ENCODE results near the gene SF1. TPM values are rescaled to one million over a fixed set of nuclear protein-coding genes. Genes with fewer than 3 reads are reported as not detected.
A peak's percentile ranks its signal among the peaks of the same experiment; 100 is the strongest.

Gene SF1
- total RNA-seq, 2 experiments from 2014 or later, result 1,632 to 1,657 TPM

DNA sequence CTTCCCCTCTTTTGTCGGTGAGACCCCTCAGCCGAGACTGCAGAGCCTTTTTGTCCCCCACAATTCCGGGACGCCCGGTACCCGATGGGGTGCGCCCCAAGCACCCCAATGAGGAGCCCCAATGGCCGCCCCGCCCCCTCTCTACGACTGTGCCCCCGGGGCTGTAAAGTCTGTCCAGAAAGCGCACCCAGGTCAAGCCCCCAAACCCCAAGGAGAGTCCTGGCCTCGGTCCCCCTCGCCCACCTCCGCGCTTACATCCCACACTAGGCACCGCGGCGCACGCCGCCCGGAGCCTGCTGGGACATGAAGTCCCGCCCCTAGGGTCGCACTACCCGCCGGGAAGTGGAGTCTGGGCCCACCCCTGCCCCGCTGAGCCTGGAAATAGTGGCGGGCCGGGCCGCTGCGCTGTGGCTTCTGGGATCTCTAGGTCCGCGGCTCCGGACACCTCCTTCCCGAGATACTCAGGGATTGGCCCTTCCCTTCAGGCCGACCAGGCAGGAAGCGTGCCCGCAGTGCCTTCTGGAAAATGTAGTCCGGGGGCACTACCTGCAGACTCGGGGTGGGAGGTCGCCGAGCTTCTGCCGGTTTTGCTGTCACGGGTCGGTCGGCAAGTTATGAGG lies 32.0 kb upstream of the SF1 start, which contains the start of gene MEN1:
TSS of gene MEN1 (minus strand) at position 281 of the 620 bp plus-strand sequence. CDS start 442 bp downstream, outside the sequence.
- ATAC-seq (ENCODE audit: poor library complexity) (peak; percentile 83), DNase-seq (peak; percentile 45 to 85 (median 69))
- peaks cover 37% of the 10 kb centered on the region for H3K36me3 Mint-ChIP-seq (ENCODE audit: low read depth)
- H3K4me1 ChIP-seq (ENCODE audit: insufficient read depth, low read length), result peaks cover 17% of the 10 kb centered on the region
- H3K4me3 ChIP-seq (ENCODE audit: low read length), result peak within 1 kb of the TSS; percentile 87
- peak within 1 kb of the TSS; percentile 85 for H3K27ac Mint-ChIP-seq
- CTCF ChIA-PET, result interaction anchor here (1.1 to 1.4 kb wide), 3 partner anchors 34 to 122 kb away, joined by 3 to 10 read pairs (median 3); partner anchors contain the start of gene CDC42BPG
- no peaks in the 10 kb centered on the region for H3K27me3 ChIP-seq (ENCODE audit: control insufficient read depth in 1 of 2, insufficient read depth in 2 of 2, low read length in 2 of 2)
- TF ChIP-seq, protein P1, sequence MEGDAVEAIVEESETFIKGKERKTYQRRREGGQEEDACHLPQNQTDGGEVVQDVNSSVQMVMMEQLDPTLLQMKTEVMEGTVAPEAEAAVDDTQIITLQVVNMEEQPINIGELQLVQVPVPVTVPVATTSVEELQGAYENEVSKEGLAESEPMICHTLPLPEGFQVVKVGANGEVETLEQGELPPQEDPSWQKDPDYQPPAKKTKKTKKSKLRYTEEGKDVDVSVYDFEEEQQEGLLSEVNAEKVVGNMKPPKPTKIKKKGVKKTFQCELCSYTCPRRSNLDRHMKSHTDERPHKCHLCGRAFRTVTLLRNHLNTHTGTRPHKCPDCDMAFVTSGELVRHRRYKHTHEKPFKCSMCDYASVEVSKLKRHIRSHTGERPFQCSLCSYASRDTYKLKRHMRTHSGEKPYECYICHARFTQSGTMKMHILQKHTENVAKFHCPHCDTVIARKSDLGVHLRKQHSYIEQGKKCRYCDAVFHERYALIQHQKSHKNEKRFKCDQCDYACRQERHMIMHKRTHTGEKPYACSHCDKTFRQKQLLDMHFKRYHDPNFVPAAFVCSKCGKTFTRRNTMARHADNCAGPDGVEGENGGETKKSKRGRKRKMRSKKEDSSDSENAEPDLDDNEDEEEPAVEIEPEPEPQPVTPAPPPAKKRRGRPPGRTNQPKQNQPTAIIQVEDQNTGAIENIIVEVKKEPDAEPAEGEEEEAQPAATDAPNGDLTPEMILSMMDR (IDR thresholded peaks at IDR 0.05), result no peak
- H3K27ac ChIP-seq (ENCODE audit: low read depth in 1 of 2, low read length in 2 of 2), result peak within 1 kb of the TSS; percentile 83 to 88
- intact Hi-C loops (cut with DNase I, micrococcal nuclease), result loop anchor here (2.0 to 5.0 kb wide), 2 partner anchors 32 to 123 kb away; partner anchors contain the start of gene SF1 (in 1 of the 2)
- H3K36me3 ChIP-seq (ENCODE audit: insufficient read depth, low read length), result peaks cover 22% of the 10 kb centered on the region
- H3K27me3 Mint-ChIP-seq, result no peaks in the 10 kb centered on the region
- H3K4me1 Mint-ChIP-seq (ENCODE audit: low read depth), result peaks cover 32% of the 10 kb centered on the region
- POLR2A ChIA-PET, result interaction anchor here (0.6 to 4.5 kb wide), 29 partner anchors 8 to 687 kb away, joined by 3 to 90 read pairs (median 4); partner anchors contain the start of genes CDC42BPG, FAU, MALAT1 and MAP4K2
- H3K9me3 ChIP-seq (ENCODE audit: control insufficient read depth in 1 of 2, insufficient read depth in 1 of 2, low read length in 2 of 2), result no peaks in the 10 kb centered on the region
- H3K9me3 Mint-ChIP-seq, result no peaks in the 10 kb centered on the region
- H3K4me3 Mint-ChIP-seq, result peak within 1 kb of the TSS; percentile 99

DNA sequence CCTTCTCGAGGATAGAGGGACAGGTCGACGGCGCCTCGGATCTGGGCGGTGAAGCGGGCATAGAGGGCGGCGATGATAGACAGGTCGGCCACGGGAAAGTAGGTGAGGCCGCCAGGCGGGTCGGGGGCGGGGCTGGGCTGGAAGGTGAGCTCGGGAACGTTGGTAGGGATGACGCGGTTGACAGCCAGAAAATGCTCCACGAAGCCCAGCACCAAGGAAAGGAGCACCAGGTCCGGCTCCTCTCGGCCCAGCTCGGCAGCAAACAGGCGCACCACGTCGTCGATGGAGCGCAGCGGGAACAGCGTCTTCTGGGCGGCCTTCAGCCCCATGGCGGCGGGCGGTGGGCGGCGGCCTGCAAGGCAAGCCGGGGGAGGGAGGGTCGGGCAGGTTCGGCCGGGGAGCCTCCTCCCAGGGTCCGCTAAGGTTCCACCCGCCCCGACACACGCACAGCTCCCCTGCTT lies 31.5 kb upstream of the SF1 start:
- peak overlapping the region; percentile 87 for H3K4me3 ChIP-seq (ENCODE audit: low read length)
- H3K4me3 Mint-ChIP-seq, result peak overlapping the region; percentile 99
- peak overlapping the region in 1 of 2 donors; percentile 83 for H3K27ac ChIP-seq (ENCODE audit: low read depth in 1 of 2, low read length in 2 of 2)
- H3K27ac Mint-ChIP-seq, result peak overlapping the region; percentile 85
- peaks cover 17% of the 10 kb centered on the region for H3K4me1 ChIP-seq (ENCODE audit: insufficient read depth, low read length)
- TF ChIP-seq, protein P1 (IDR thresholded peaks at IDR 0.05), result no peak
- POLR2A ChIA-PET, result interaction anchor here (1.2 to 4.5 kb wide), 6 partner anchors 31 to 688 kb away, joined by 5 to 90 read pairs (median 7); partner anchors contain the start of genes FAU, MALAT1, MRPL49 and RASGRP2
- no peaks in the 10 kb centered on the region for H3K9me3 Mint-ChIP-seq
- peaks cover 32% of the 10 kb centered on the region for H3K4me1 Mint-ChIP-seq (ENCODE audit: low read depth)
- H3K36me3 Mint-ChIP-seq (ENCODE audit: low read depth), result peaks cover 39% of the 10 kb centered on the region
- intact Hi-C loops (cut with DNase I, micrococcal nuclease), result loop anchor here (2.0 to 5.0 kb wide), 3 partner anchors 31 to 123 kb away; partner anchors contain the start of genes CDC42BPG (in 1 of the 2) and SF1 (in 1 of the 2)
- no peaks in the 10 kb centered on the region for H3K27me3 ChIP-seq (ENCODE audit: control insufficient read depth in 1 of 2, insufficient read depth in 2 of 2, low read length in 2 of 2)
- H3K9me3 ChIP-seq (ENCODE audit: control insufficient read depth in 1 of 2, insufficient read depth in 1 of 2, low read length in 2 of 2), result no peaks in the 10 kb centered on the region
- CTCF ChIA-PET, result no interaction called here
- peaks cover 27% of the 10 kb centered on the region for H3K36me3 ChIP-seq (ENCODE audit: insufficient read depth, low read length)
- H3K27me3 Mint-ChIP-seq, result no peaks in the 10 kb centered on the region
- peak; percentile 4 for ATAC-seq (ENCODE audit: poor library complexity)
- peak in 3 of 14 experiments; percentile 24 to 55 (median 49) for DNase-seq

DNA sequence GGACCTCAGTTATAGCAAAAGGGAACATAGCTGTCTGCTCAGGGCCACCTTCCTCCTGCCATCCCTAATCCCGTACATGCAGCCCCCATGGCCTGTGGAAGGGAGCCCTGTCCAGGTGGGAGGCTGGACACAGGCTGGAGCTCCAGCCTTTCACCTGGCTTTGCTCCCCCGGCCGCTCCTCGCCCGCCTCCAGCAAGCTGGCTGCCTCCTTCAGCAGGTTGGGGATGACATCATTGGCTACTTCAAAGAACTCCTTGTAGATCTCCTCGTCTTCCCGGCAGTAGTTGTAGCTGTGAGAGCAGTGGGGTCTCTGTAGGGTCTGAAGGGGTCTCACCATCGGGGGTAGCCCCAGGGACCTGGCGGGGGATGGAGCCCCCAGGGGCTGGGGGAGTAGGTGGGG lies 27.1 kb upstream of the SF1 start:
- no peaks in the 10 kb centered on the region for H3K27me3 ChIP-seq (ENCODE audit: control insufficient read depth in 1 of 2, insufficient read depth in 2 of 2, low read length in 2 of 2)
- peaks cover 42% of the 10 kb centered on the region for H3K4me1 Mint-ChIP-seq (ENCODE audit: low read depth)
- no peak overlapping the region for H3K4me3 ChIP-seq (ENCODE audit: low read length)
- no peak overlapping the region for H3K27ac Mint-ChIP-seq
- H3K9me3 Mint-ChIP-seq, result no peaks in the 10 kb centered on the region
- peaks cover 53% of the 10 kb centered on the region for H3K36me3 Mint-ChIP-seq (ENCODE audit: low read depth)
- TF ChIP-seq, protein P1 (IDR thresholded peaks at IDR 0.05), result no peak
- H3K27ac ChIP-seq (ENCODE audit: low read depth in 1 of 2, low read length in 2 of 2), result no peak overlapping the region
- peak overlapping the region; percentile 51 for H3K4me3 Mint-ChIP-seq
- ATAC-seq (ENCODE audit: poor library complexity) (no peak), DNase-seq (peak in 1 of 14 experiments; percentile 23)
- peaks cover 39% of the 10 kb centered on the region for H3K36me3 ChIP-seq (ENCODE audit: insufficient read depth, low read length)
- ChIA-PET POLR2A (interaction anchor here (1.6 kb wide), 1 partner anchor 27 kb away, joined by 6 read pairs; the partner anchor contains the start of gene SF1), CTCF (no interaction called here)
- H3K27me3 Mint-ChIP-seq, result no peaks in the 10 kb centered on the region
- peaks cover 46% of the 10 kb centered on the region for H3K4me1 ChIP-seq (ENCODE audit: insufficient read depth, low read length)
- no peaks in the 10 kb centered on the region for H3K9me3 ChIP-seq (ENCODE audit: control insufficient read depth in 1 of 2, insufficient read depth in 1 of 2, low read length in 2 of 2)
- intact Hi-C loops (cut with DNase I, micrococcal nuclease), result loop anchor here in 1 of 2 experiments (5.0 kb wide), 1 partner anchor 37 kb away; the partner anchor contains the start of gene CDC42BPG

All from CD4-positive, alpha-beta T cell (primary cell).